Neuron (in vitro differentiated cells): ENCODE measurements around the gene ARX.

ENCODE experiments used
- H2AFZ ChIP-seq: one replicate; pipeline ENCODE4 v1.6.1; 2013; ENCODE audit warnings: low read depth, mild to moderate bottlenecking, inconsistent platforms, low read length, moderate library complexity
- H3K27me3 ChIP-seq: one replicate; pipeline ENCODE4 v1.6.1; 2013; ENCODE audit warnings: low read length; ENCODE audit not compliant: insufficient read depth
- H3K36me3 ChIP-seq: one replicate; pipeline ENCODE4 v1.6.1; 2013; ENCODE audit warnings: low read length; ENCODE audit not compliant: insufficient read depth
- H3K4me1 ChIP-seq: one replicate; pipeline ENCODE4 v1.6.1; 2013; ENCODE audit warnings: low read length; ENCODE audit not compliant: insufficient read depth
- H3K4me3 ChIP-seq: 2 replicates; pipeline ENCODE4 v1.5.1; 2013; ENCODE audit warnings: mild to moderate bottlenecking, low read length, moderate library complexity
- H3K9me3 ChIP-seq: one replicate; pipeline ENCODE4 v1.6.1; 2013; ENCODE audit warnings: low read length

The ARX gene

DNA sequence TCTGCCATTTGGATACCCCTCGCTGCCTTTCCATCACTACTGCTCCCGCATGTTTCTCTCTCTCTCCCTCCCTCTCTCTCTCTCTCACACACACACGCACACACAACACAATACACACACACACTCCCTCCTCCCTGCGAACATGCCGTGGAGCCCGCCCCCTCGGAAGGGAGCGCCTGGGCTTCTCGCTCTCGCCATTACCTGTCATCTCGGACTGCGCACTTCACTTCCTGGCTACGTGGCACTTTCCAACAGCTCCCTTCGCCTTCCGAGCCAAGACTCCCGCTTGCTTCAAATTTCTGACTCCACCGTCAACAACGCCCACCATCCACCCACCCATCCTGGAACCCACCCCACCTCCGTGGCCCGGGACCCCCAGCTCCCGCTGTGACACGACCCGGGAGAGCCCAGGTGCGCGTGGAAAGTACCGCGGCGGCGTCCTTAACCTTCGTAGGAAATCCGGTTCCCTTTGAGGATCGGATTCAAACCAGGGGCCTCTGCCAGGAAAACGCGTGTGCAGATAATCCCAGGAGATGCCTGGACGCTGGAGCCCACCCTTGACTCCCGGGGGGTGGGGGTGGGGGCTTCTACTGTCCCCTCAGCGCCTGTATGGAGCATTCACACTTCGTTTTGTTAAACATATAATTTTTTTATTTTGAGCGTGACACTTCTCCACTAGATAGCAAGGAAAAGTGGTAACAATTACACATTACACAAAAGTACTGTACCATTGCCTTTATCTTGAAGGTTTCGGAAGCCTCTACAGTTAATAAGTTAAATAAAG is 12.5 kb downstream of the ARX start:
- no peaks in the 10 kb centered on the region for H3K36me3 ChIP-seq
- H3K27me3 ChIP-seq: peaks cover 28% of the 10 kb centered on the region
- H3K4me1 ChIP-seq: peaks cover 2% of the 10 kb centered on the region
- H3K9me3 ChIP-seq: peaks cover 3% of the 10 kb centered on the region
- H3K4me3 ChIP-seq: no peak overlapping the region
- no peak overlapping the region for H2AFZ ChIP-seq

- H2AFZ ChIP-seq: no peak overlapping the region
- H3K9me3 ChIP-seq: peaks cover 3% of the 10 kb centered on the region
- H3K36me3 ChIP-seq: no peaks in the 10 kb centered on the region
- no peak overlapping the region for H3K4me3 ChIP-seq
- H3K27me3 ChIP-seq: peaks cover 22% of the 10 kb centered on the region
- peaks cover 2% of the 10 kb centered on the region for H3K4me1 ChIP-seq
Observed at GRCh38 chrX:25002661-25003020, 13.1 kb downstream of the ARX start.

GRCh38 chrX:25001808-25002660 is 13.7 kb downstream of the ARX start:
- peaks cover 17% of the 10 kb centered on the region for H3K27me3 ChIP-seq
- peaks cover 3% of the 10 kb centered on the region for H3K9me3 ChIP-seq
- H3K36me3 ChIP-seq: no peaks in the 10 kb centered on the region
- H3K4me3 ChIP-seq: no peak overlapping the region
- peaks cover 2% of the 10 kb centered on the region for H3K4me1 ChIP-seq
- H2AFZ ChIP-seq: no peak overlapping the region

DNA sequence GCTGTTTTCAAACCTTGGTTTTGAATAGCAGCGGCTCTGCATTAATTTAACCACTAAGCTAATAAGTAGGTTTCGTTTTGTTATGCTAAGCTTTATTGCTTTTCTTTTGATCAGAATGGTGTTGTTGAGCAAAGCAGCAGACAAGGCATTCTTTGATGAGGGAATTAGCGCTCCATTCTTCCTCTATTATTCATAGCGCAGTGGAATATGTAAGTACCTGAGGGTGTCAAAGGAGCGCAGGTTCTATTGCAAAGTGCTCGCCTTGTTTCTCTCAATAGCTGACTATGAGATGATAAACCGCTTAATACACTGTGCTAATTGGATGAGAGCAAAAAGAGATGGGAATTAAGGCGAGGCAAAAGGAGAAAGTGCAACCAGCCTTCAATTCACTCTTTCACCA is 16.3 kb downstream of the ARX start:
- Histone ChIP-seq H2AFZ (no peak overlapping the region), H3K4me1 (peaks cover 4% of the 10 kb centered on the region), H3K27me3 (peaks cover 4% of the 10 kb centered on the region), H3K36me3 (no peaks in the 10 kb centered on the region), H3K9me3 (peaks cover 3% of the 10 kb centered on the region), H3K4me3 (no peak overlapping the region)

DNA sequence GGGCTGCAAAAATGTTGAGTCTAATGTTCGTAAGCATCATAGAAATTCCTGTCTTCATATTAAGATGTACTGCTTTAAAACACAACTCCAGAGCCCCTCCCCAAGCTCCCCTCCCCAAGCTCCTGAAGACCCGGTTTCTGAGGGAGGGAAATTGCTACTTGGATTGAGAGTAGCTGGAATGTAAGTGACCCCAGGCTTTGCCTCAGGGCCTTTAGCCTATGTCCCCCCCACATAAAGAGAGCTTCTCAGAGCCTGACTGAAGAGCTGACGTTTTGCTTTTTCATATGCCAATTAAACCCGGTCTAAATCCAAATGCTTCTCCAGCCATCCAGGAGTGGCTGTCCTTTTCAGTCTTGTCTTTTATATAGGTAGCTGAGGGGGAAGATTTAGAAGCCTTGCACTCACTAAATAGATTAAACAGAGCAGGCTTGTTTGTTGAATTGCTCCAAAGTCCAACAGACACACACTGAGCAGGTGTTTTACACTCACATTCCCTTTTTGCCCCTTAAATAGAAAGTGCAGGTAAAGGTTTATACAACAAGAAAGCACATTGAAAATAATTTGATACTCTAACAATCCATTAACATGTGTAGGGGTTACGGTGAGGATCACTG is 19.6 kb downstream of the ARX start:
- H3K4me1 ChIP-seq: peaks cover 9% of the 10 kb centered on the region
- no peak overlapping the region for H3K4me3 ChIP-seq
- no peaks in the 10 kb centered on the region for H3K9me3 ChIP-seq
- H3K27me3 ChIP-seq: peaks cover 2% of the 10 kb centered on the region
- no peaks in the 10 kb centered on the region for H3K36me3 ChIP-seq
- no peak overlapping the region for H2AFZ ChIP-seq

DNA sequence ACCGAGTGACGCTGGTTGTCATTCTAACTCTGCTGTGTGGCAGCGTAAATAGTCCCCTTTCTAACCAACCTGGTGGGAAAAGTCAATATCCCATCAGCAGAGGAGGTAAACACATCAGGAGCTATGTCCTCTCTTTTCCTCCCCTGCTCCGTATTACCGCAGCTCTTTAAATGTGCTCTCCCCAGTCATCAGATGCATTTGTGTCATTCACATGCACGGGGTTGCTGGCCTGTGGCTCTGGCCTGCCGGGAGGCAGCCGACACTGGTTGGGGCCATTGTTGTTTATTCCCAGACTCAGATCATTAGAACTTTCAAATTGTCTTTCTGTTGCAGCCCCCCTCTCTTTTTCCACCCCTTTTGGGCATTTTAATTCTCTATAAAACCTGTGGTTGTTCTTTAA is 21.9 kb downstream of the ARX start:
- Histone ChIP-seq H3K27me3 (peaks cover 2% of the 10 kb centered on the region), H3K4me3 (no peak overlapping the region), H3K9me3 (no peaks in the 10 kb centered on the region), H3K36me3 (no peaks in the 10 kb centered on the region), H2AFZ (no peak overlapping the region), H3K4me1 (peaks cover 15% of the 10 kb centered on the region)

- H3K27me3 ChIP-seq: no peaks in the 10 kb centered on the region
- no peak overlapping the region for H3K4me3 ChIP-seq
- H3K36me3 ChIP-seq: no peaks in the 10 kb centered on the region
- peaks cover 12% of the 10 kb centered on the region for H3K4me1 ChIP-seq
- H2AFZ ChIP-seq: no peak overlapping the region
- H3K9me3 ChIP-seq: no peaks in the 10 kb centered on the region
Observed at GRCh38 chrX:24990535-24990934, 25.2 kb downstream of the ARX start.

GRCh38 chrX:24988314-24988713 is 27.5 kb downstream of the ARX start:
- H3K36me3 ChIP-seq: no peaks in the 10 kb centered on the region
- no peaks in the 10 kb centered on the region for H3K9me3 ChIP-seq
- no peak overlapping the region for H3K4me3 ChIP-seq
- H3K4me1 ChIP-seq: peaks cover 7% of the 10 kb centered on the region
- no peak overlapping the region for H2AFZ ChIP-seq
- H3K27me3 ChIP-seq: no peaks in the 10 kb centered on the region

DNA sequence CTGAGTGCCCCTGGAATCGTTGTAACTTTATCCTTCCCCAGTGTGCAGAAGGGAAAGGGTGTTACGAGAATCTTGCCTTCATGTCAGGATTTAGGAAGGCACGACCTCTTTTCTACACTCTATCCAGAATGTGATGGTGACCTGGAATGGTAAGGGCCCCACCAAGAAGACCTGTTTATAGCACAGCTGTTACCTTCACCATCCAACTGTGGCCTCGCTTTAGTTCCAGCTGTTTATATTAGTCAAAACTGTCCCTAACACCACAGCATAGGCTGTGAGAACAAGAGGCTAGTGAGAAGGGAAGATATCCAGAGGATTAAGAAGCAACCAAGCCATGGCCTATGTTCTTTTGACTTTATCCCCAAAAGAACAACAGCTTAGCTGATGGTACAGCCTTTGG is 28.0 kb downstream of the ARX start:
- H3K4me1 ChIP-seq: peaks cover 7% of the 10 kb centered on the region
- H3K27me3 ChIP-seq: no peaks in the 10 kb centered on the region
- no peaks in the 10 kb centered on the region for H3K9me3 ChIP-seq
- H2AFZ ChIP-seq: no peak overlapping the region
- H3K4me3 ChIP-seq: no peak overlapping the region
- H3K36me3 ChIP-seq: no peaks in the 10 kb centered on the region

DNA sequence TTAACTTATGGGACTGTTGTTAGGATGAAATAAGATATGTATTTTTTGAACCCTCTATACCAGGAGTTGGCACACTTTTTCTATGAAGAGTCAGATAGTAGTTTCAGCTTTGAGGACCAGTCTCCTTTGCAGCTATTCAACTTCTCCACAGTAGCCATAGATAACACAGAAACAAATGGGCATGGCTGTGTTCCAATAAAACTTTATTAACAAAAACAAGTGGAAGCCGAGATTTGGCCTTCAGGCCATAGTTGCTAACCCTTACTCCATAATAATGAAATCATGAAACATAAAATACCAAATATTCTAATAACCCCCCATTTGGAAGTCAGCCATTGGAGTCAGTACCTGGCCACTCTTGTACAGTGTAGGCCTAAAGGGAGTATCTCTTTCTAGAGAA is 30.6 kb downstream of the ARX start:
- H3K27me3 ChIP-seq: no peaks in the 10 kb centered on the region
- H3K36me3 ChIP-seq: no peaks in the 10 kb centered on the region
- H2AFZ ChIP-seq: no peak overlapping the region
- peaks cover 3% of the 10 kb centered on the region for H3K4me1 ChIP-seq
- no peak overlapping the region for H3K4me3 ChIP-seq
- no peaks in the 10 kb centered on the region for H3K9me3 ChIP-seq

DNA sequence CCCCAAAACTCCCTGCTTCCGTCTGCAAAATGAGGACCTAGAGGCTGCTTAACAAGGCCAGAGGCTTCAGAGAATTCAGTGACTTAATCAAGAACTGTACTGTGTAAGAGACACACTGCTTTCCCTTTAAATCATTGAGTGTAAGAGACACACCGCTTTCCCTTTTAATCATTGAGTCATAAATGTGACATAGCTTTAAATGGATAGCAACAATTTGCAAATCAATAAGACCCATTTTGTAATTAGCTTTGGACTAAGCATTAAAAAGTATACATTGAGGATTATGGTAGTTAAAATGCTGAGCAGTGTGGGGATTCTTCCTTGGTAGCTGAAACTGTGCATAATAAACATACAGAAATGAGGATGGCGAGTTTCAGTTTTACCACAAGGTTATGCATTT is 31.8 kb downstream of the ARX start:
- H3K9me3 ChIP-seq: no peaks in the 10 kb centered on the region
- no peaks in the 10 kb centered on the region for H3K36me3 ChIP-seq
- H3K4me3 ChIP-seq: no peak overlapping the region
- no peaks in the 10 kb centered on the region for H3K27me3 ChIP-seq
- H2AFZ ChIP-seq: no peak overlapping the region
- peaks cover 3% of the 10 kb centered on the region for H3K4me1 ChIP-seq

DNA sequence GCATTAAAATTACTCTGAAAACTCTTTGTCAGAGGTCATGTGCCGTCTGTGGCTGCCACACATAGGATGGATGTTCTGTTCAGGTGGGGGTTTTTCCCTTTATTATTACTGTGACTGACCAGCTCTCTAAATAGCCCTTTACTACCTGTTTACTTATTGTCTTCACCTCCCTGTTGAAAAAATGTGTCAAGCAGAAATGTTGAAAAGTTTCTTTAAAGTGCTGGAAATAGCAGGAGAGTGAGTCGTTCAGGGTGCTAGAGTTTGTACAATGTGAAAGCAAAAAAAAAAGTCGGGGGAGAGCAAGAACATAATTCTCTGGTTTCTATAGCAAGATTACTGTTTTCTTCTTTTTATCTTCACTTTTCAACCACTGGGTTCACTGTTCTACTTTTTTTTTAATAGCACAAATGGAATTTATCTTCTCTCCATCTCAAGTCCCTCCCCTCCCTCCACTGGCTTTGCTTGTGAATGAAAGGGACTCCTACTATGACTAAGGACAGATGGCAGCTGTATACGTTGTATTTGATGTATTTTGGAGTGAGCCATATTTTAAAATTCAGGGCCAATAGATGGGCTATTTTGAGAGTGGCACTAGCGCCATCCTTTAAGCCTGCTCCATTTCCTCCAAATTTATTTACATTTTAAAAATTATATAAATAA is 33.3 kb downstream of the ARX start:
- Histone ChIP-seq H3K27me3 (no peaks in the 10 kb centered on the region), H3K4me3 (no peak overlapping the region), H3K9me3 (no peaks in the 10 kb centered on the region), H2AFZ (no peak overlapping the region), H3K4me1 (peaks cover 3% of the 10 kb centered on the region), H3K36me3 (no peaks in the 10 kb centered on the region)

DNA sequence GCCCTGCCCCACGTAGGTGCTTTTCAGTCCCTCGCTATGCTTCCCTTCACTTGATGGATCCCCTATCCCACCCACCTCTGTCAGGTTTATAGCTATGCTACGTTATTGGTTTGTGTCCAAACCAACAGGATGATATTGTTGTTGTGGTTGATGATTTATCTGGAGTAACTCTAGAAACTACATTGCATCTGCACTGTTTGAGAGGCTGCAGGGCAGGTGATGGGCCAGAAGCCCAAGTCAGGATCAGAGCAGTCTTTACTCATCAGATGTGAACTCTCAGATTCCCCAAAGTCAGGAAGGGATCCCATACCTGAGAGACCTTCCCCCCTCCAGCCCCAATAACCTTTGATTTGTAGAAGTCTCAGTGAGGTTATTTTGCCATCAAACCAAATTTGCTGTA is 34.7 kb downstream of the ARX start:
- Histone ChIP-seq H3K36me3 (no peaks in the 10 kb centered on the region), H3K27me3 (no peaks in the 10 kb centered on the region), H3K4me3 (no peak overlapping the region), H3K9me3 (no peaks in the 10 kb centered on the region), H2AFZ (no peak overlapping the region), H3K4me1 (peaks cover 3% of the 10 kb centered on the region)
